GM12874 (cell line): ENCODE data around the gene AHSG.

Experiments
- TF ChIP-seq, protein P1 (sequence below): IDR thresholded peaks from 2 replicates; pipeline ENCODE4 v1.5.1; 2011; ENCODE audit warnings: low read depth, mild to moderate bottlenecking, control low read depth, low read length, moderate library complexity; ENCODE audit not compliant: insufficient read depth

Gene AHSG

GRCh38 chr3:186588632-186589031 is 24.2 kb upstream of the AHSG start:
- TF ChIP-seq, protein P1, sequence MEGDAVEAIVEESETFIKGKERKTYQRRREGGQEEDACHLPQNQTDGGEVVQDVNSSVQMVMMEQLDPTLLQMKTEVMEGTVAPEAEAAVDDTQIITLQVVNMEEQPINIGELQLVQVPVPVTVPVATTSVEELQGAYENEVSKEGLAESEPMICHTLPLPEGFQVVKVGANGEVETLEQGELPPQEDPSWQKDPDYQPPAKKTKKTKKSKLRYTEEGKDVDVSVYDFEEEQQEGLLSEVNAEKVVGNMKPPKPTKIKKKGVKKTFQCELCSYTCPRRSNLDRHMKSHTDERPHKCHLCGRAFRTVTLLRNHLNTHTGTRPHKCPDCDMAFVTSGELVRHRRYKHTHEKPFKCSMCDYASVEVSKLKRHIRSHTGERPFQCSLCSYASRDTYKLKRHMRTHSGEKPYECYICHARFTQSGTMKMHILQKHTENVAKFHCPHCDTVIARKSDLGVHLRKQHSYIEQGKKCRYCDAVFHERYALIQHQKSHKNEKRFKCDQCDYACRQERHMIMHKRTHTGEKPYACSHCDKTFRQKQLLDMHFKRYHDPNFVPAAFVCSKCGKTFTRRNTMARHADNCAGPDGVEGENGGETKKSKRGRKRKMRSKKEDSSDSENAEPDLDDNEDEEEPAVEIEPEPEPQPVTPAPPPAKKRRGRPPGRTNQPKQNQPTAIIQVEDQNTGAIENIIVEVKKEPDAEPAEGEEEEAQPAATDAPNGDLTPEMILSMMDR = no peak

DNA sequence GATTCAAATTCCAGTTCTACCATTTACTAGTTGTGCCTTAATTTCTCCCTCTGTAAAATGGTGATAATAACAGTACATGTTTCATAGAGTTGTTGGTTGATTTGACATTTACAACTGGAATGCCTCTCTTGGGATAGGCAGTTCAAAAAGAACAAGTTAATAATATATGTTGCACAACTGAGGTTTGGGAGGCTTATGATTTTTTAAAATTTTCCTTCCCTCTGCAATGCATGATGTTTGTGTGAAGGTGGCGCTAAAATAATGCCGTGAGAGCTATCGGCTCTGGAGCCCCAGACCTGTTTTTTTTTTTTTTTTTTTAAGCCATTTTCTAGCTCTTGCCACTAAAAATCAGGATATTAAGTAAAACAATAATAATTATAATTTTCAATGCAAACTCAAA is 23.7 kb upstream of the AHSG start:
- TF ChIP-seq, protein P1 = no peak

GRCh38 chr3:186589856-186590579 is 22.8 kb upstream of the AHSG start:
- TF ChIP-seq, protein P1 = no peak

GRCh38 chr3:186590580-186591295 is 22.1 kb upstream of the AHSG start:
- TF ChIP-seq, protein P1 = no peak

DNA sequence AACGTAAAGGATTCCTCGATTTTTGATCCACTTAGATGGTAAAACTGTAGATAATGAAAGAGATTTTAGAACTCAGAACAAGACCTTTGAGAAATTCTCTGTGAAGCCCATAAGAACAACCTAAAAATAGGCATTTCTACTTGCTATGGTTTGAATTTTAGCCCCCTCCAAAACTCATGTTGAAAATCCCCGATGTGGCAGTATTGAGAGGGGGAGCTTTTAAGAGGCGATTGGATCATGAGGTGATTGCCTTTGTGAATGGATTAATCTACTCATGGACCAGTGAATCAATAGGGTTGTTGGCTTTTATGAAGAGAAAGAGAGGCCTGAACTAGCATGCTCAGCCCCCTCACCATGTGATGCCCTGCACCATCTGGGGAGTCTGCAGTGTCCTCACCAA is 20.2 kb upstream of the AHSG start:
- TF ChIP-seq, protein P1 = no peak

DNA sequence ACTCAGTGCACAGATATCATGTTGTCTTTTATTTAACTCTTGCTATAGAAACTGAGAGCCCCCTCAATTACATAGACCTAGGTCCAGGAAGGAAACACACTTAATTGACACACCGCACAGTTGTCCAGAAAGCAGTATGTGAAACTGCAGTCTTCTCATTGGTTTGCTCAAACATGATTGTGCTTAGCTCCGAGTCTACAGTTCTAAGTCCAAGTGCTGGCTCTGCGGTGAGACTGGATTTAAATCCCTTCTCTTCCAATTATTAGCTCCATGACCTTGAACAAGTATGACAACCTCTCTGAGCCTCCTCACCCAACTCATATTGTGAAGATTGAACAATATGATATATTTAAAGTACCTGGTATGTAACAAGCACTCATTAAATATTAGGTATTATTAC is 19.0 kb upstream of the AHSG start:
- TF ChIP-seq, protein P1 = no peak

GRCh38 chr3:186594591-186595113 is 18.2 kb upstream of the AHSG start:
- TF ChIP-seq, protein P1 = no peak
